Measurements from ENCODE around the gene DOC2A. TPM values are rescaled to one million over a fixed set of nuclear protein-coding genes. Genes with fewer than 3 reads are reported as not detected.

The DOC2A gene
- total and polyA plus RNA-seq, 10 donors: 0.74 to 4.8 (median 2.5) TPM

DNA sequence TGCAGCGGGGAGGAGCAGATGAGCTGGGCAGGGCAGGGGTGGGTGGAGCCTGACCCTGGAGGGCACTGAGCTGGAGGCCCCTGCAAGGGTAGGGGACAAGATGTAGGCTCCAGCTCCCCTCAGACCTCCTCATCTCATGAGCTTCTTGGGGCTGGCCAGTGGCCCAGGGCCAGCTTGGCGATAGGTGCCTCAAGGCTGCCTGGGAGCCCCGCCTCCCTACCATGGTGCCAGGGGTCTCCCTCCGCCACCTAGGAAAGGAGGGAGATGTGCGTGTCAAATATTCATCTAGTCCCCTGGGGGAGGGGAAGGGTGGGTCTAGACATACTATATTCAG lies 19.3 kb downstream of the DOC2A start:
- peak overlapping the region in 1 of 8 donors; percentile 10 for H3K27ac ChIP-seq
- peaks cover 11 to 28% (median 21%) of the 10 kb centered on the region in 6 donors for H3K4me1 ChIP-seq
- no peaks in the 10 kb centered on the region for H3K27me3 ChIP-seq (replicated peaks in 1 of 7)
- H3K36me3 ChIP-seq: peaks cover 4 to 74% (median 70%) of the 10 kb centered on the region in 6 donors
- intact Hi-C loops (cut with DNase I; ENCODE audit: low total_unique reads): no loop called here
- 81 to 94% (median 87%) methylated on average over 4 to 5 of the region's 5 CpGs for WGBS, 5 donors
- peak in 2 of 3 donors; percentile 21 to 36 for TF ChIP-seq POLR2AphosphoS5 (IDR thresholded peaks at IDR 0.05)
- no peak for TF ChIP-seq POLR2A (IDR thresholded peaks at IDR 0.05)
- DNase-seq: peak; percentile 47
- no peaks in the 10 kb centered on the region for H3K9me3 ChIP-seq
- H3K4me3 ChIP-seq: no peak overlapping the region

DNA sequence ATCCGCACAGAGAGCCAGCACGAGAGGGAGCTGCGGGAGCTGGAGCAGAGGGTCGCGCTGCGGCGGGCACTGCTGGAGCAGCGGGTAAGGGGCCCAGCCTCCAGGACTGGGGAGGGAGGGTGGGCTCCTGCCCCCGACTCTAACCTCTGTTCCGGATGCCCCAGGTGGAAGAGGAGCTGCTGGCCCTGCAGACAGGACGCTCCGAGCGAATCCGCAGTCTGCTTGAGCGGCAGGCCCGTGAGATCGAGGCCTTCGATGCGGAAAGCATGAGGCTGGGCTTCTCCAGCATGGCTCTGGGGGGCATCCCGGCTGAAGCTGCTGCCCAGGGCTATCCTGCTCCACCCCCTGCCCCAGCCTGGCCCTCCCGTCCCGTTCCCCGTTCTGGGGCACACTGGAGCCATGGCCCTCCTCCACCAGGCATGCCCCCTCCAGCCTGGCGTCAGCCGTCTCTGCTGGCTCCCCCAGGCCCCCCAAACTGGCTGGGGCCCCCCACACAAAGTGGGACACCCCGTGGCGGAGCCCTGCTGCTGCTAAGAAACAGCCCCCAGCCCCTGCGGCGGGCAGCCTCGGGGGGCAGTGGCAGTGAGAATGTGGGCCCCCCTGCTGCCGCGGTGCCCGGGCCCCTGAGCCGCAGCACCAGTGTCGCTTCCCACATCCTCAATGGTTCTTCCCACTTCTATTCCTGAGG lies 19.8 kb downstream of the DOC2A start:
- peaks cover 4 to 79% (median 75%) of the 10 kb centered on the region in 6 donors for H3K36me3 ChIP-seq
- intact Hi-C loops (cut with DNase I; ENCODE audit: low total_unique reads): no loop called here
- WGBS, 5 donors: 91 to 95% (median 94%) methylated on average over 18 to 35 of the region's 35 CpGs

DNA sequence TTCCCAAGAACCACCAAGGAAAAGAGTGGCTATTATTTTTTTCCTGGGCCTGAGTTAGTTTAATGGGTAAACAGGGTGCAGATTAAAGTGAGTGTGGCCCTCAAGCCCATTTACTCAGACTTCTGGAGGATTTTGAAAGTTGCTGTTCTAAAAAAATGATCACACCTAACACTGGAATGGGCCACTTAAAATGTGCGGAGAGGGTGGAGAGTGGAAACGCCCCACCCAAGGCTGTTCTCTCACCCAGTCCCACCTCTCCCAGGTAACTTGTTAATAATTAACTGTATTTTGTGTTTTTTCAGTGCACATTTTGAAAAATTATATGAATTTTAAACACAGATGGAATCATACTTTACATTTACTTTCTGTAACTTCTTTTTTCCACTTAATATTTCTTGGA lies 20.8 kb downstream of the DOC2A start:
- TF ChIP-seq, protein P1, sequence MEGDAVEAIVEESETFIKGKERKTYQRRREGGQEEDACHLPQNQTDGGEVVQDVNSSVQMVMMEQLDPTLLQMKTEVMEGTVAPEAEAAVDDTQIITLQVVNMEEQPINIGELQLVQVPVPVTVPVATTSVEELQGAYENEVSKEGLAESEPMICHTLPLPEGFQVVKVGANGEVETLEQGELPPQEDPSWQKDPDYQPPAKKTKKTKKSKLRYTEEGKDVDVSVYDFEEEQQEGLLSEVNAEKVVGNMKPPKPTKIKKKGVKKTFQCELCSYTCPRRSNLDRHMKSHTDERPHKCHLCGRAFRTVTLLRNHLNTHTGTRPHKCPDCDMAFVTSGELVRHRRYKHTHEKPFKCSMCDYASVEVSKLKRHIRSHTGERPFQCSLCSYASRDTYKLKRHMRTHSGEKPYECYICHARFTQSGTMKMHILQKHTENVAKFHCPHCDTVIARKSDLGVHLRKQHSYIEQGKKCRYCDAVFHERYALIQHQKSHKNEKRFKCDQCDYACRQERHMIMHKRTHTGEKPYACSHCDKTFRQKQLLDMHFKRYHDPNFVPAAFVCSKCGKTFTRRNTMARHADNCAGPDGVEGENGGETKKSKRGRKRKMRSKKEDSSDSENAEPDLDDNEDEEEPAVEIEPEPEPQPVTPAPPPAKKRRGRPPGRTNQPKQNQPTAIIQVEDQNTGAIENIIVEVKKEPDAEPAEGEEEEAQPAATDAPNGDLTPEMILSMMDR (IDR thresholded peaks at IDR 0.05 in 8 of 11, conservative IDR thresholded peaks at IDR 0.05 in 3 of 11): no peak
- TF ChIP-seq POLR2A (IDR thresholded peaks at IDR 0.05): no peak
- no peak for TF ChIP-seq POLR2AphosphoS5 (IDR thresholded peaks at IDR 0.05)
- Histone ChIP-seq H3K9me3 (no peaks in the 10 kb centered on the region), H3K4me1 (peaks cover 10 to 22% (median 15%) of the 10 kb centered on the region in 6 donors), H3K36me3 (peaks cover 4 to 89% (median 85%) of the 10 kb centered on the region in 6 donors), H3K27me3 (replicated peaks in 1 of 7) (no peaks in the 10 kb centered on the region), H3K4me3 (no peak overlapping the region), H3K27ac (no peak overlapping the region)
- intact Hi-C loops (cut with DNase I; ENCODE audit: low total_unique reads): no loop called here
- no peak for DNase-seq
- 74 to 93% (median 85%) methylated on average over 2 of the region's 2 CpGs for WGBS, 5 donors

More for the DNA sequence above, 19.8 kb downstream of the DOC2A start:
- H3K27ac ChIP-seq: no peak overlapping the region
- H3K9me3 ChIP-seq: no peaks in the 10 kb centered on the region
- no peak overlapping the region for H3K4me3 ChIP-seq
- peak; percentile 73 for DNase-seq
- no peaks in the 10 kb centered on the region for H3K27me3 ChIP-seq (replicated peaks in 1 of 7)
- H3K4me1 ChIP-seq: peaks cover 11 to 25% (median 18%) of the 10 kb centered on the region in 6 donors
- TF ChIP-seq, protein P1 (IDR thresholded peaks at IDR 0.05 in 8 of 11, conservative IDR thresholded peaks at IDR 0.05 in 3 of 11): no peak
- no peak for TF ChIP-seq POLR2A (IDR thresholded peaks at IDR 0.05)
- TF ChIP-seq POLR2AphosphoS5 (IDR thresholded peaks at IDR 0.05): peak in 2 of 3 donors; percentile 24 to 55

DNA sequence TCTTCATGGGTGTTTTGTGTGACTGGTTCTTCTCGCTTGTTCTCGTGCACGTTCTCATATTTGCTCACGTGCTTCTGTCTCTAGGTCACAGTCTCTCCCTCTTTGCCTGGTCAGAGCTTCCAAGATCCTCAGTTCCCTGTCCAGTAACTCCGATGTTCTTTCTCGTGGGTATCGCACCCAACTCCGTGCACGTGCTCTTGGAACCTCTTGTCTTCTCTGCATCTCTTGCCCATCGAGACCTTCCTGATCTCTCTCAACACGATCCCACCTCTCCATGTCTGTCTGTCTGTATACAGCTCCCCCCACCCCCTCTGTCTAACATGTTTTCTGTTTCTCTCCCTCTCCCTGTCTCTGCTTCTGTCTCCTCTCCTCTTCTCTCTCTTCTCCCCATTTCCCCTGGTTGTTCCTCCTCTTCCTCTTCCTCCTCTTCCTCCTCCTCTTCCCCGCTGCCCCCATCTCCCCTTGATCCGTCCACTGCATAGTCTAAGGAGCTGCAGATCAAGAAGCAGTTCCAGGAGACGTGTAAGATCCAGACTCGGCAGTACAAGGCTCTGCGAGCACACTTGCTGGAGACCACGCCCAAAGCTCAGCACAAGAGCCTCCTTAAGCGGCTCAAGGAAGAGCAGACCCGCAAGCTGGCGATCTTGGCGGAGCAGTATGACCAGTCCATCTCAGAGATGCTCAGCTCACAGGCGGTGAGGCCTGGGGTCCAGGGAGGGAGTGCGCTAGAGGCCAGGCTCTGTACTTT lies 21.5 kb downstream of the DOC2A start:
- 86 to 92% (median 88%) methylated on average over 23 of the region's 23 CpGs for WGBS, 5 donors
- no peak overlapping the region for H3K27ac ChIP-seq
- no peaks in the 10 kb centered on the region for H3K9me3 ChIP-seq
- peak; percentile 49 for DNase-seq
- intact Hi-C loops (cut with DNase I; ENCODE audit: low total_unique reads): no loop called here
- TF ChIP-seq POLR2A (IDR thresholded peaks at IDR 0.05): no peak
- TF ChIP-seq, protein P1 (IDR thresholded peaks at IDR 0.05 in 8 of 11, conservative IDR thresholded peaks at IDR 0.05 in 3 of 11): no peak
- TF ChIP-seq POLR2AphosphoS5 (IDR thresholded peaks at IDR 0.05): peak in 2 of 3 donors; percentile 23 to 32
- H3K4me3 ChIP-seq: no peak overlapping the region
- H3K4me1 ChIP-seq: peaks cover 3 to 15% (median 7%) of the 10 kb centered on the region in 6 donors
- no peaks in the 10 kb centered on the region for H3K27me3 ChIP-seq (replicated peaks in 1 of 7)
- H3K36me3 ChIP-seq: peaks cover 4 to 97% (median 93%) of the 10 kb centered on the region in 6 donors
